Hypothalamus (tissue), 51 donors: ENCODE data around the gene THRB.
"Not testable (repeated sequence)": the region's sequence is repeated elsewhere in the genome, so short reads cannot be mapped to it uniquely, and the experiment has no call there.

Source experiments
- DNase-seq, 51 donors: peaks; one replicate each; lab custom pipeline; 2025; lab: John Stamatoyannopoulos, UW

THRB gene

GRCh38 chr3:24136624-24137310 lies 357.9 kb downstream of the THRB start:
- DNase-seq = no peak

DNA sequence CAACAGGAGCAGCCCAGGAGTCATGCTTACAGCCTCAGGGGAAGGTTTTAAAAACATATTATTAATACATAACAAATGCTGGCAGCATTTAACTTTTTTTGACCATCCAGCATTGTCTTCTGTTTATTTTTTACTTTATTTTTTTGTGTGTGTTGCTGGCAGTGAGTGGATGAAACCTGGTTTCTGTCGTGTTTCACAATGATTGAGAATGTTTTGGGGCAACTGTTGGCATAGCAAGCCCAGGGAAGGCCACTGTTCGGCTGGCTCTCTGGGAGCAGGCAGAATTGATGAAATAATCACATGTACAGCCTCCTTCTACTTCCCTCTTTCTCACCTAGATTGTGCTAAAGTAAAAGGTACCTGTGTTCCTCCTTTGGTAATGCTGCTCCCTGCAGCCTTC lies 359.4 kb downstream of the THRB start:
- DNase-seq = no peak

DNA sequence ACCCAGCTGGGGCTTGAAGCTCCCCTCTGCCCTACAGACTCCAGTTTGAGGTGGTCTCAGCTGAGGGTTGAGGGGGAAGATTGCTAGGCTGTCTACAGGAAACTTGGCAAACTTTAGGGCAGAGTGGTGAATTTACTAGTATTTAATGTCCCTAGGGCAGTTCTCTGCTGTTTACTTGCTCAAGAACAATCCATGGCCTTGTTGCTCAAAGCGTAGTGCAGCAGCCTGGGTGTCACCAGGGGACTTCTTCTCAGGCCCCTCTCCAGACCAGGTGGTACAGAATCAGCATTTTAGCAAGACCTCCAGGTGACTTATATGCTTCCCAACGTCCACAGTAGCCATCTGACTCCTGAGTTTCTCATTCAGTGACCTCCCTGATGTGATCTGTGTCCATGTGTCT lies 360.7 kb downstream of the THRB start:
- no peak for DNase-seq

DNA sequence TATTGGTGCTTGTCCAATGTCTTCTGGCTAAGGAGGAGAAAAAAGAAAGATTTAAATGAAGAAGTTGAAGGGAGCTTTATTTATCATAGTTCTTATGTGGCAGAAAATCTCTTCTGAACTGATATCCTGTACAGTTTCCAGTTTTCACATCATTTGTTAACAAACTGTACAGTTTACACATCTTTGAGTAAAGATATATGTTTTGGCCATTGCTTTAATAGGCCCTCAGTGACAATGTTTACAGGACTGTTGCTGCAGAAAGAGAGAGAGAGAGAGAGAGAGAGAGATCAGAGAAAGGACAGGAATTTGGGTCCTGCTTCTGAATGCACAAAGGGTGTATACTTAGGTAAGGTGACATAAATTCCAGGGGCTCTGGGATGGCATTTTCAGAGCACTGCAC lies 361.2 kb downstream of the THRB start:
- no peak for DNase-seq

DNA sequence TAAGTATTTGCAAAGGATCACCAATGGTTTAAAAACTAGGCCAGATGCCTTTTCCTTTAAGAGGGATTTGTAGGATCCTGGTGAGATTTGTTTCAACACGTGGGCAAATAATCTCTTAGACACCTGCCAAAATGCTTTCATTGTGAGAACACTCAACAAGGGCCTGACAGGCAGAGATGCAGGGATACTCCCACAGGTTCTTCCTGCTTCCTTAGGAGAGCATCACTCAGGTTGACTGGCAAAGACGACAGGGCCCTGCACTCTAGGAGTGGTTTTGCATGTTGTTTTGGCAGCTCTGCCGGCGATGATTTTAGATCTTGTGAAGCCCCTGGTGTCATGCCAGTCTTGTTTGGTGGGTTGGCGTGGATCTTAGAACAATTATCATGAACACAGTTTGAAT lies 365.1 kb downstream of the THRB start:
- peak in 1 of 51 donors; percentile 14 for DNase-seq

GRCh38 chr3:24128199-24129005 lies 366.2 kb downstream of the THRB start:
- no peak for DNase-seq

DNA sequence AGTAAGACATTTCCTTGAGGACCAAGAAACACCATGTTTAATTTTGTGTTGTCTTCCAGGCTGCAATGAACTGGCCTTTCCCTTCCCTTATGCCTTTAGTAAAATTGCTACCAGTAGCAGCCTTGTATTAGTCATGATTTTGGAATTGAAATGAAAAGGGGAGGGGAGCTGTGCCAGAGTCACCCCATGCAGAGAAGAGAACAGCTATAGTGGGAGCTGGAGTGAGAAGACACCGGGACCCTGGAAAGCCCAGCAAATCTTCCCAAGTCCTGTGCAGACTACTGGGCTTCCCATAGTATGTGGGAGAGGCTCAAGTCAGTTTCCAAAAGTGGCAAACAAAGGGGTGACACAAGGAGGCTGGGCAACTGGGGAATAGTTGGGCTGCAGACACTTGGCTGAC lies 371.1 kb downstream of the THRB start:
- no peak for DNase-seq

DNA sequence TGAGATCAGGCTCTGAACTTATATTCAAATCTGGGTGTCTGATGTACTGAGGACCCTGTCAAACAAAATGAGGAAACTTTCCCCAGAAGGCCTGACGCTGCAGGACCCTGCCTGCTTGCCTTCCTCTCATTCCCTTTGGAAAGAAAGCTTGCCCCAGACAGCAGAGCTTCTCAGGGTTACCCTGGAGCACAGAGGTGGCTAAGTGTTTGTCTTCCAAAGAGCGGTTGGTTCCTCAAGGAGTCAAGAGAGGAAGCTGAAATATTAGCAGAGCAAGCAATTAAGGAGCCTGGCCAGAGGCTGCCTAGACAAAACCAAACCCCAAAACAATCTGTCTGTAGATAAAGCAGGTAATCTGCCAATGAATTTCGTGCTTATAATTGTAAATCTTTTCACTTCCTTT lies 374.2 kb downstream of the THRB start:
- no peak for DNase-seq

- DNase-seq = no peak
Measured at GRCh38 chr3:24119321-24119751, 375.3 kb downstream of the THRB start.

DNA sequence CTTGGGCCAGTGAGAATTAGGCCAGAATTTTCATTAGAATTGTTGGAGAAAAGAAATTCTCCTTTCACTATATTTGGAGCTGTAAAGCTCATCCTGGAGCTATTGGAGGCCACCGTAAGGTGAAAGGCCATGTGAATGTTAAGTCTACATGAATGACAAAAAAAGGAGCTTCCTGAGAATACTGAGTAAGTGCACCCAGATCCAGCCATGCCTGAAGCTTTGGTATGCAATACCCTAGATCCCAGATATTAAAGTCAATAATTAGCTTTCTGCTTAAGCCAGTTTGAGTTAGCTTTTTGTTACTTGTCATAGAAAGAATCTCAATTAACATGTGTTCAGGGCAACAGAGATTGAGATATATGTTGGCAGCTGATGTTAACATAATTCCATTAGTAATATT lies 377.1 kb downstream of the THRB start:
- no peak for DNase-seq

GRCh38 chr3:24111711-24112110 lies 382.9 kb downstream of the THRB start:
- no peak for DNase-seq

GRCh38 chr3:24110051-24110450 lies 384.6 kb downstream of the THRB start:
- DNase-seq = no peak

DNA sequence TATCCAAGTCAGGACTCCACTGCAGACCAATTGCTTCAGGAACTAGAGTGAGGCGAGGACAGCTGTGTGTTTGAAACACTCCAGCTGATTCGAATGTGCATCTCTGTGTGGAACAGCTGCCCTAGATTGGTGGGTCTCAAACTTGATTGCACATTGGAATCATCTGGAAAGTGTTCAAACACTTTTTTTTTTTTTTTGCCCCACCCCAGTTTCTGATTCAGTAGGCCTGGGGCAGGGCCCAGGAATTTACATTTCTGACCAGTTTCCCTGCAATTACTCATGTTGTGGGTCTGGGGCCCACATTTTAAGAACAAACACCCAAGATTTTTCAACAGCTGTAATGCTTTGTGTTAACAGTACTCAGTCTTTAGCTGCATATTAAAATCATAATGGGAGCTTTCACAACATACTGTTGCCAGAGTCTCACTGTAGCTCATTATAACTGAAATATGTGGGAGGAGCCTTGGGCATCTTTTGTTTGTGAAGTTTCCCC lies 392.9 kb downstream of the THRB start:
- DNase-seq = no peak

DNA sequence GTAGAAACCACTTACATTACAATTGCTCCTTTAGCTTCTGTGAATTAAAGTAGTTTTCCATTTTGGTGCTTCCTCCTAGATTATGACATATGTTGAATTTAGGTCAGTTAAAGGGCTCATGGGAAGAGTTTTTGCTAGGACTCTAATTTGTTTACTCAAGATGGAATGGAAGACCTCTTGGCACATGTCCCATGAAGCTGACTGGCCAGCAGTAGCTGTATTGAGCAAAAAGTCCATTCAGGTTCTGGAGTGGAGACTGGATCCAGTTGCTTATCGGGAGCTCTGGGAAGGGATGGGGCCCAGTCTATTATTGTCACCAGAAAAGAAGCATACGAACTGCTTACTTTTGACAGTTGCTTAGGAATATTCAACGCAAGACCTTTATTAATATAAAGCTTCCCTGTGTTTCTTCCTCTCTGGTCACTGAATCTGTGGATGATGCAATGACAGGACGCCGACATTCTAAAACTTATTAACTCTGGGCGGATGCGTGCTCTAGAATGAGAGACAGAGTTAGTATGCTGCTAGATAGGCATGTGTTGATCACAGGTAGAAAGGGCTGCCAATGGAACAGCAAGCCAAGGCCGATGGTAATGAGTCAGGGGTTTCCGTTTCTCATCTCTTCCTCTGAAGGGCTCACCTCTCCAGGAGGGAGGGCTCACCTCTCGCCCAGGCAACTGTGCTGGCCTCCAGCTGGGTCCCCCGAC lies 393.8 kb downstream of the THRB start:
- no peak for DNase-seq

- no peak for DNase-seq
Measured at GRCh38 chr3:24096695-24097290, 397.9 kb downstream of the THRB start.

GRCh38 chr3:24096271-24096670 lies 398.4 kb downstream of the THRB start:
- no peak for DNase-seq

- DNase-seq = not testable (repeated sequence)
Measured at GRCh38 chr3:24094818-24095217, 399.8 kb downstream of the THRB start.

DNA sequence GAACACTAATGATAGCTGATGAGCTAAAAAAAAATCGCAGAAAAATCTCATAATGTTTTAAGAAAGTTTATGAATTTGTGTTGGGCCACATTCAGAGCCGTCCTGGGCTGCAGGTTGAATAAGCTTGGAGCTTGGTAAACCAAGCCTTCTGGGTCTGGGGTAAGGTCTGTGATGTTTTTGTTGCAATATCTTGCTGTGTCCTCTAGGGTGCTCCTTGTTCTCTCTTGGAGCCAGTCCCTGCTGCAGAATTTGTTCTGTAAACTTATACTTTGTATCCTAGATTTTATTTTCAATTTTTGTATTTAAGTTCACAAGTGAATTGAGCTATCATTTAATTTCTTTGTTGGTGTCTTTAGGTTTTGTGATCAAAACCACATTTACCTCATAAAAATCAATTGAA lies 405.9 kb downstream of the THRB start:
- DNase-seq = no peak

DNA sequence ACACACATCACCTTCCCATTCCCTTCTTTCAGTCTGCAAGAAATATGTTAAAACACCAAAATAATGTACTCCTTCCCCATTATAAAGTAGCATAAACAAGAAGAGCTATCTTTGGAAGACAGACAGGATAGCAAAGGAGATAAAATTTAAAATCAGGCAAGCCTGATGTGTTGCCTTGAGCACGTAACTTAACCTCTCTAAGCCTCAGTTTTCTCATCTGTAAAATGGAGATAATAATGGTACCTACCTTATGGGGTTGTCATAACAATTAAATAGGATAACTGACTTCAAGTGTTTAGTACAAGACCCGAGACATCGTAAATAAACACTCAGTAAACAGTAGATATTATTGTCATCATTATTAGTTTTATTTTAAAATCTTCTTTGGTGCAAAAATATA lies 407.2 kb downstream of the THRB start:
- no peak for DNase-seq

DNA sequence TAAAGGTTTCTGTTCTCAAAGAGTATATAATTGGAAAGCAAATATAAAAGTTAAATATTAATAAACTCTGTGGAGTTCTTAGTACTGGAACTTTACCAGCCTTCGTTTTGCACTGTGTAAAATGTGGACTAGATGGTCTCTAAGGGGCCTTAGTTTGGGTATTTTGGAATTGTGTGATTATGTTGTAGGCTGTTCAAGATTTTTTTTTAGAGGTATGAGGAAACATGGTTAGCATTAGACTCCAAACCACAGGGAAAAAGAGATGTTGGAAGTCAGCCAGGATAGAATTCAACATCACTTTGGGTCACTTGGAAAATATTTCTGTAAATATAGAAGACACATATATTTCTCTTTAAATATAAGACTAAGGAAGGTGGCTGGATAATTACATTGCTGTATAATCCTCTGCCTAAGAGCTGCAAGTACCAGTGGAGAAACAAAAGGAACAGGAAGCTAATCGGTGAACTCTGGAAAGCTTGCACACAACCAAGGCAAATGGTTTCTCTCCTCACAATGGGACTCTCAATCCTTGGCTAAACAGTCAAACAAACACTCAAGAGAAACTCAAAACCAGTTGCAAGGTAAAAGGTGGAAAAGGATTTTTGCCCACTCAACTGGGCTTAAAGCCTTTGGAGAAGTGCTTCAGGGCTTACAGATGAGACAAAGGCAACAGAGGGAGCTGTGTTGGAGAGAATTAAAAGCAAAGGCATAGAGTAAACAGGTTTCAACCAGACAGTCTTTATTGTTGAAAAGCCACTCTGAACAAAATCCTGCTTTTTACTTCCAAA lies 407.8 kb downstream of the THRB start:
- no peak for DNase-seq
